H7 (cell line): ENCODE measurements around the gene SOX3. TPM values are rescaled to one million over a fixed set of nuclear protein-coding genes. Genes with fewer than 3 reads are reported as not detected.
A peak's percentile ranks its signal among the peaks of the same experiment; 100 is the strongest.

ENCODE experiments used
- DNase-seq: peaks from one replicate; pipeline ENCODE4 v3.0.0; 2012
- H3K27me3 ChIP-seq: 2 replicates; pipeline ENCODE4 v1.6.0; 2011; ENCODE audit warnings: mild to moderate bottlenecking, low read length; ENCODE audit not compliant: control insufficient read depth, insufficient read depth
- H3K36me3 ChIP-seq: replicated peaks from 2 replicates; pipeline ENCODE4 v1.5.1; 2011; ENCODE audit warnings: low read length; ENCODE audit not compliant: control insufficient read depth, insufficient read depth
- H3K4me3 ChIP-seq: 2 replicates; pipeline ENCODE4 v1.5.1; 2011; ENCODE audit warnings: low read depth, mild to moderate bottlenecking, control low read depth, low read length, moderate library complexity; ENCODE audit not compliant: insufficient read depth
- total RNA-seq: library from RNA; depleted of rRNA; stranded (reverse); fragments of >200 nt; shearing (Covaris generic); gene quantifications from 2 replicates; pipeline ENCODE4 v1.2.3, GENCODE V29; 2014; rRNA removed

Gene SOX3
- 3.9 and 6.8 TPM in 2 replicates for total RNA-seq

DNA sequence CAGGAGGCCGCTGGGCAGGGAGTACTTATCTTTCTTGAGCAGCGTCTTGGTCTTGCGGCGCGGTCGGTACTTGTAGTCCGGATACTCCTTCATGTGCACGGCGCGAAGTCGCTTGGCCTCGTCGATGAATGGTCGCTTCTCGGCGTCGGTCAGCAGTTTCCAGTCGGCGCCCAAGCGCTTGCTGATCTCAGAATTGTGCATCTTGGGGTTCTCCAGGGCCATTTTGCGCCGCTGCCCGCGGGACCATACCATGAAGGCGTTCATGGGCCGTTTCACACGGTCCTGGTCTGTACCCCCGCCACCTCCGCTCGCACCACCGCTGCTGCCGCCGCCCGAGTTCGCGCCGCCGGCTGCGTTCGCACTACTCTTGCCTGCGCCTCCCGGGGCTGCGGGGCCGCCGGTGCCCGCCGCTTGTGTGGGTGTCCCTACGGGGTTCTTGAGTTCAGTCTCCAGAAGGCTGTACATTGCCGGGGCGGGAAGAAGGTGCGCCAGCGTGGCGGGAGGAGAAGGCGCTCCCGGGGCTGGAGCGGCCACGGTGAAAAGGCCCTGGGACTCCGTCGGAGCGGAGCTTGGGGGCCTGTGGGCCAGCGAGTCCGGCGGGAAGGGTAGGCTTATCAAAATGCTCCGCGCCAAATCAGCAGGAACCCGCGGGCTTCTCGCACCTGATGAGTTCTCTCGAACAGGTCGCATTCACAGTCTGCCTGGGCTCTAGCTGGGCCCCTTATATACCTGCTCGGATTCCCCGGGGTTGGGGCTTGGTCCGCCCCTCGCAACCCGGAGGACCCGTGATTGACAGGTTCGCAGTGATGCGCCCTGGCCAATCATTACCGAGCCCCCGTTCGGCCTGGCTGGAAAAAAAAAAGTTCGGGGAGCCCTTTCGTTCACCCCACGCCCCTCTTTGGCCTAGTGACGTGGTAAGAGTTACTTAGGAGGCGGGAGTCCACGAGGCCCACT, at the start of gene SOX3:
Gene SOX3, minus strand, starts transcription at position 699 of the 954 bp plus-strand sequence. Its CDS starts 9 bp downstream, at position 690.
- DNase-seq = peak; percentile 94
- Histone ChIP-seq H3K36me3 (no peaks in the 10 kb centered on the region), H3K4me3 (peak within 1 kb of the TSS; percentile 54), H3K27me3 (peaks cover 90% of the 10 kb centered on the region)

GRCh38 chrX:140548985-140549384, 44.1 kb upstream of the SOX3 start:
- DNase-seq = no peak
- Histone ChIP-seq H3K27me3 (no peaks in the 10 kb centered on the region), H3K4me3 (no peak overlapping the region), H3K36me3 (no peaks in the 10 kb centered on the region)

- Histone ChIP-seq H3K4me3 (no peak overlapping the region), H3K36me3 (no peaks in the 10 kb centered on the region), H3K27me3 (no peaks in the 10 kb centered on the region)
- DNase-seq = peak; percentile 58
These were observed 21.3 kb upstream of the SOX3 start for GRCh38 chrX:140526171-140526570.

GRCh38 chrX:140525448-140525847, 20.6 kb upstream of the SOX3 start:
- no peak for DNase-seq
- Histone ChIP-seq H3K36me3 (no peaks in the 10 kb centered on the region), H3K4me3 (no peak overlapping the region), H3K27me3 (no peaks in the 10 kb centered on the region)

GRCh38 chrX:140524556-140524955, 19.7 kb upstream of the SOX3 start:
- Histone ChIP-seq H3K36me3 (no peaks in the 10 kb centered on the region), H3K4me3 (no peak overlapping the region), H3K27me3 (no peaks in the 10 kb centered on the region)
- no peak for DNase-seq

DNA sequence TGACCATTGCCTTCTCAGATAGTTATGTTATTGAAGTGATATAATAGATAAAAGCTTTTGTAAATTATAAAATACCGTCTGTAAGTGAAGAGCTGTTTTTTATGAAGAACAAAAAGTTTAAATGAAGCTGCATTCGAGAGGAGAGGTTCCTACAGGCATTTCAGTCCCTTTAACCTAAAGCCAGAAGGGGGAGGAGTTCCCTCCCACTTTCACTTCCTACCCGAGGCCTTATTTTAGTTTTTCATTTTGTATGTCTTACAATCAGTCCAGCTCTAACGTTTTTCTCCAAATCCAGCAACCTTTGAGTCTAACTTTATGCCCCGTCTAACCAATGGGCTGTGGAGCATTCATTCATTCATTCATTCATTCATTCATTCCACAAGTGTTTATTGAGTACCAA, 16.5 kb upstream of the SOX3 start:
- Histone ChIP-seq H3K4me3 (no peak overlapping the region), H3K36me3 (no peaks in the 10 kb centered on the region), H3K27me3 (no peaks in the 10 kb centered on the region)
- DNase-seq = no peak

DNA sequence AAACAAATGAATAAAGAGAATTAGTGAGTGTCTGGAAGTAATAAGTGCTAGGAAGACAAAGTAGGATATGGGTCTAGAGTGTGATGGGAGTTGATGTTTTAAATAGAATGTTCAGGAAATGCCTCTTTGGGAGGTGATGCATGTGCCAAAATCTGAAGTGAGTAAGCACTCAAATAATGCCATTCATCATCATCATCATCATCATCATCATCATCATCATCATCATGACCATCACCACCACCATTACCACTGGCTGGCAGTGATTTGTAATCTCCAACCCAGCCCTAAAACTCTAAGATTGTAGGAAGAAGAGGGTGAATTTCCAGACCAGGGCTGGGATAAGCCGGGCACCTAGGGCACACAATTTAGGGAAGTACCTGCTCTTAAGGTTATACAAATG, 9.7 kb upstream of the SOX3 start:
- peaks cover 29% of the 10 kb centered on the region for H3K27me3 ChIP-seq
- no peak overlapping the region for H3K4me3 ChIP-seq
- DNase-seq = no peak
- no peaks in the 10 kb centered on the region for H3K36me3 ChIP-seq

DNA sequence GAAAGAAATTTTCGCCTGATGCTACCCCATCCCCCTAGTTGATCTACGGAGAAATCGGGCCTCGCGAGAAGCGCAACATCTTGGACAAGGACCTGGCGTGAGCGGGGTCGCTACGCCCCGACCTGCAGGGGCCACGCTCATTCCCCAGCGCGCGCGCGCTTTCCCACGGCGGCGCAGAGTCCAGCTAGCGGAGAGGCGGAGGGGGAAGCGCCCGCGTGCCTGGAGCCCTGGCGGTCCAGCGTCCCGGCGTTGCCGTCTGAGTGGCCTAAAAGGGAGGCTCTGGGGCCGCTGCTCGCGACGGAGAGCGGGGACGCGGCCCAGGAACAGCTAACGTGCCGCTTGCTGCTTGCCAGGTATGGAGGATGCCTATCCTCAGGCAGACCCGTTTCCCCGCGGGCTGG, 6.0 kb upstream of the SOX3 start:
- peak; percentile 78 for DNase-seq
- Histone ChIP-seq H3K27me3 (peaks cover 63% of the 10 kb centered on the region), H3K4me3 (peak overlapping the region; percentile 46), H3K36me3 (no peaks in the 10 kb centered on the region)

DNA sequence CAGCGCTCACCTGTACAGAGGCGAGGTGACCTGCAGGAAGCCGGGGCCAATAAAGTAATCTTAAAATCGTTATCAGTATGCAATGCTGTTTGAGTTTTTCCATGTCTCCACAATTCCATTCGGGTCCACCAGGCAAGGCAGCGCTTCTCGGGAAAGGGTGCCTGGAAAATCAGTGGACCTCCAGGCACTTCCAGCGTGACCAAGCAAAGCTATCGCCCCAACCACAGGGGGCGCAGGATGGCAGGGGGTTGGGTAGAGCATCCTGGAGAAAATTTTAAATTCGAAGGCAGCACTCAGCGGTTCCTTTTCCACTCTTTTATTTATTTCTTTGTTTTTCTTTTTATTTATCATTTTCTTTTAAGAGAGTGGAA, 5.4 kb upstream of the SOX3 start:
- Histone ChIP-seq H3K4me3 (peak overlapping the region; percentile 31; the same call in 1 of the 2 replicates), H3K27me3 (peaks cover 69% of the 10 kb centered on the region), H3K36me3 (no peaks in the 10 kb centered on the region)
- peak; percentile 73 for DNase-seq

DNA sequence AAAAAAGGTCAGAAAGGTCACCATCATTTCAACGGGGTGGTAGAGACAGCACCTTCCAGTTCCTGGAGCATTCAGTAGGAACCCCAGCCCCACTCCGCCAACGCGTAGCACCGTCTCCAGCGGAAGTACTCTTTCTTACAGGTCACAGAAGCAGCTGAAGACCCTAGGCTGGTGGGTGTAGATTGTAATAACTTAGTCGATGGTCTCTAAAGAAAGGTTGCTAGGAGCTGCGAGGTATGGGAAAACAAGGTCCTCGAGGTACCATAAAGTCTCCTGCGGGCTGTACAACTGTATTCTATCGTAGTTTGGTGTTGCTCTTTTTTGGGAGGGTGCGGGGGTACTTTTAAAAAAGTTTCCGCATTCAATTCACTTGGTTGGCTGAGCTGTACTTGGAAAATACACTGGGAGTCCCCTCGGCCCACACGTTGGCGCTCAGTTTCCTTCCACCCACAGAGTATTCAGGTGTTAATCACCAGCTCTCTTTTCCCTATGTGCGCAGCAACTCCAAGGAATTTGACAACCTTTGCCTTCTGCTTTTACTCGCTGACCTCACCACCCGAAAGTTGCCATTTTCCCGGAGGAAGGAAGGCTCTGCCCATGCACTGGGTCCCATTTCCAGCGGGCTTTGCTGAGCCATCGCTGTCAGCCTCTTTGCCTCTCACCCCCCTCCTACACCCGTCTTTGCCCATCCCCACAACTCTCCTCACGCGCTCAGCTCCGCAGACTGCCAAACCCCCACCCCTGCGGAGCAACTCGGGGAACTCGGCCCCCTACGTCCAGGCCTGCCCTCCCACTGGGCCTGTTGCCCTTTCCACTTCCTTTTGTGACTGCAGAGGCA, 4.8 kb upstream of the SOX3 start:
- H3K4me3 ChIP-seq = peak overlapping the region; percentile 31; the same call in 1 of the 2 replicates
- H3K27me3 ChIP-seq = peaks cover 74% of the 10 kb centered on the region
- DNase-seq = peak; percentile 75
- H3K36me3 ChIP-seq = no peaks in the 10 kb centered on the region

- Histone ChIP-seq H3K27me3 (peaks cover 82% of the 10 kb centered on the region), H3K4me3 (no peak overlapping the region), H3K36me3 (no peaks in the 10 kb centered on the region)
- DNase-seq = peak; percentile 38
These were observed 4.1 kb upstream of the SOX3 start for GRCh38 chrX:140508958-140509357.

DNA sequence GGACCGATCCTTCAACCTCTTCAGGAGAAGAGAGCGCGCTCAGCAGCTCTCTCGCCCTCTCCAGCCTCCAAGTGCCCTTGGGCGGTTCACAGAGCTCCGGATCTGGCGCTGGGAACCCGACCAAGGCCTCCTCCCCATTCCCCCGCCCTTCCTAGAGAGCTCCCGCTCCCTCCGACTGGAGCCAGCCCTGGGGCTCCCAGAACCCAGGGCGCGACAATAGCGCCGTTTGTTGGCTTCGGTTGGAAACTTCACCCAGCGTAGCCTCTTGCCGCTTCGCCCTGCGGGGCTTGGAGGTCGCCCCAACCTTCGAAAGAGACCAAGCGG, 3.1 kb upstream of the SOX3 start:
- peaks cover 91% of the 10 kb centered on the region for H3K27me3 ChIP-seq
- peak overlapping the region; percentile 46 for H3K4me3 ChIP-seq
- H3K36me3 ChIP-seq = no peaks in the 10 kb centered on the region
- DNase-seq = peak; percentile 93

DNA sequence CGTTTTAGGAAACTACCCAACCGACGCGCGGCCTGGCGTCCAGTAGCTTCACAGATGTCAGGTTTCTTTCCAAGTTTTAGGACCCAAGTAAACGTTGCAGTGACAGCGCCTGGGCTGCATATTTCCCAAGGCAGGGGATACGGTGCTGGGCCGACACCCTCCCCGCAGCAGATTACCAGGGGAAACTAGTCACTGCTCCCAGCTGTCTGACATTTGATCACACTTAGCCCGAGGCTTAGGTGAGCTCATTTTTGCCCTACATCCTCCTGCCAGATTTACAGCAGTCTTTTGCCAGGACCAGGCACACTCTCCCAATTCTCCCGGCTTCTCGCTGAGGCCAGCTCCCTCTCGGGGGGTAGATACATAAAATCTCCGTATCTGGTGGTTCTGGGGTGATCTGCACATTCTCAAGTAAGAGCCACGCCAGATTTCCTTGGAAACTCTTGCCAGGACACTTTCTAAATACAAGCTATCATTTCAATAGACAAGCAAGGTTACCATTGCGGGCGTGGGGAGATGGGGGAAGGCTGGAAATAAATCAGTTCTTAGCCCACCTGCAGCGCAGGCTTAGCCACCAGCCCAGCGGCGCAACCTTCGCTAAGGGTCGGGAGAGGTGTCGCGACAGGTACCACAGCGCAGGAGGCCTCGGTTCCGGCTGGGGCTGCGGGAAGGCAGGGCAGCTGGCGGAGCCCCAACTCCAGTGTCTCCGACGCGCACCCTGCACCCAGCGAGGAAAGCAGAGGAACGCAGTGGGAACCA, 2.5 kb upstream of the SOX3 start:
- Histone ChIP-seq H3K27me3 (peaks cover 95% of the 10 kb centered on the region), H3K36me3 (no peaks in the 10 kb centered on the region), H3K4me3 (peak overlapping the region; percentile 46)
- peak; percentile 61 for DNase-seq
